ENCODE data around the gene MAP2K6.

- TF ChIP-seq CTCF (IDR thresholded peaks at IDR 0.05; ENCODE audit: insufficient read depth, low read depth, low read length) = no peak
- no peak for TF ChIP-seq EZH2 (IDR thresholded peaks at IDR 0.05; ENCODE audit: insufficient read depth, low read length)
Observed at GRCh38 chr17:69567130-69567529, 152.6 kb downstream of the MAP2K6 start.

All from astrocyte (in vitro differentiated cells and primary cell).